HEK293 (cell line): ENCODE results near the gene NECAB3.

Experiments used
- CTCF ChIA-PET: fragments of 350-600 bp; formaldehyde crosslinking; extraction: SDS; loops from one replicate; lab custom pipeline; 2021; ENCODE audit warnings: antibody characterized with exemption; lab: Yijun Ruan, JAX
- POLR2A ChIA-PET: fragments of 300-600 bp; formaldehyde crosslinking; extraction: SDS; loops from one replicate; lab custom pipeline; 2020; ENCODE audit warnings: antibody characterized with exemption, inconsistent platforms; lab: Yijun Ruan, JAX
- H3K27ac ChIP-seq: fragments of 200-500 bp; sonication (Bioruptor generic); 2 replicates; pipeline ENCODE4 v1.5.1; 2014; ENCODE audit warnings: low read depth, low read length, control low read depth, inconsistent platforms; ENCODE audit errors: extremely low read depth
- H3K36me3 ChIP-seq, 2 experiments: fragments of 200-500 bp in 1 of 2; sonication (Bioruptor generic) in 1 of 2; 1 replicate in 1 of 2; 2 replicates in 1 of 2; pipeline ENCODE4 v1.5.1; 2014 to 2017; ENCODE audit warnings: inconsistent platforms in 2 of 2, low read length in 2 of 2; ENCODE audit not compliant: control insufficient read depth in 2 of 2, insufficient read depth in 1 of 2
- H3K4me1 ChIP-seq: fragments of 200-500 bp; sonication (Bioruptor generic); 2 replicates; pipeline ENCODE4 v1.5.1; 2014; ENCODE audit warnings: mild to moderate bottlenecking, low read length, inconsistent platforms; ENCODE audit not compliant: control insufficient read depth, insufficient read depth
- H3K4me3 ChIP-seq: 2 replicates; pipeline ENCODE4 v1.5.1; 2011; ENCODE audit warnings: low read depth, mild to moderate bottlenecking, control low read depth, low read length, moderate library complexity
- H3K9me3 ChIP-seq: fragments of 200-500 bp; sonication (Bioruptor generic); 2 replicates; pipeline ENCODE4 v1.5.1; 2014; ENCODE audit warnings: low read depth, low read length, inconsistent platforms; ENCODE audit not compliant: control insufficient read depth, insufficient read depth
- BCL11B ChIP-seq: fragments of 450-650 bp; formaldehyde crosslinking; IDR thresholded peaks from 2 replicates; pipeline ENCODE4 v1.5.1; 2016; ENCODE audit warnings: low read depth, missing biosample characterization, missing genetic modification characterization
- GLIS1 ChIP-seq: fragments of 450-650 bp; formaldehyde crosslinking; IDR thresholded peaks from 2 replicates; pipeline ENCODE4 v1.5.1; 2016; ENCODE audit warnings: missing biosample characterization, missing genetic modification characterization
- GLIS2 ChIP-seq: fragments of 450-650 bp; formaldehyde crosslinking; IDR thresholded peaks from 2 replicates; pipeline ENCODE4 v1.5.1; 2016; ENCODE audit warnings: missing biosample characterization, missing genetic modification characterization
- WT1 ChIP-seq: fragments of 450-650 bp; formaldehyde crosslinking; IDR thresholded peaks from 2 replicates; pipeline ENCODE4 v1.5.1; 2016; ENCODE audit warnings: missing biosample characterization, missing genetic modification characterization
- ZBTB21 ChIP-seq: fragments of 450-650 bp; formaldehyde crosslinking; IDR thresholded peaks from 2 replicates; pipeline ENCODE4 v1.5.1; 2017; ENCODE audit warnings: missing biosample characterization, missing genetic modification characterization
- ZBTB8A ChIP-seq: fragments of 450-650 bp; formaldehyde crosslinking; IDR thresholded peaks from 2 replicates; pipeline ENCODE4 v1.5.1; 2016; ENCODE audit warnings: missing biosample characterization, missing genetic modification characterization
- ZIC2 ChIP-seq: fragments of 450-650 bp; formaldehyde crosslinking; IDR thresholded peaks from 2 replicates; pipeline ENCODE4 v1.5.1; 2016; ENCODE audit warnings: missing biosample characterization, missing genetic modification characterization
- ZNF211 ChIP-seq: fragments of 450-650 bp; formaldehyde crosslinking; IDR thresholded peaks from 2 replicates; pipeline ENCODE4 v1.5.1; 2016; ENCODE audit warnings: low read depth, missing biosample characterization, missing genetic modification characterization
- ZNF341 ChIP-seq: fragments of 450-650 bp; formaldehyde crosslinking; IDR thresholded peaks from 2 replicates; pipeline ENCODE4; 2016; ENCODE audit warnings: low read depth, missing biosample characterization, missing genetic modification characterization
- ZNF37A ChIP-seq: fragments of 450-650 bp; IDR thresholded peaks from 2 replicates; pipeline ENCODE4 v1.5.1; 2018; ENCODE audit warnings: missing biosample characterization, missing genetic modification characterization
- ZNF571 ChIP-seq: fragments of 450-650 bp; formaldehyde crosslinking; IDR thresholded peaks from 2 replicates; pipeline ENCODE4 v1.5.0; 2017; ENCODE audit warnings: missing biosample characterization, missing genetic modification characterization
- ZNF610 ChIP-seq: fragments of 450-650 bp; formaldehyde crosslinking; IDR thresholded peaks from 2 replicates; pipeline ENCODE4 v1.5.1; 2016; ENCODE audit warnings: missing biosample characterization, missing genetic modification characterization, borderline replicate concordance
- ZNF654 ChIP-seq: fragments of 450-650 bp; formaldehyde crosslinking; IDR thresholded peaks from 2 replicates; pipeline ENCODE4 v1.5.1; 2016; ENCODE audit warnings: low read depth, missing biosample characterization, missing genetic modification characterization
- ZNF660 ChIP-seq: fragments of 450-650 bp; IDR thresholded peaks from 2 replicates; pipeline ENCODE4 v1.5.1; 2018; ENCODE audit warnings: missing biosample characterization, mild to moderate bottlenecking, missing genetic modification characterization
- TF ChIP-seq, protein P1 (sequence below): fragments of 450-650 bp; formaldehyde crosslinking; conservative IDR thresholded peaks from 2 replicates; pipeline ENCODE4 v1.5.1; 2016; ENCODE audit warnings: low read depth, missing biosample characterization, missing genetic modification characterization
- TF ChIP-seq, protein P2 (sequence below): fragments of 450-650 bp; formaldehyde crosslinking; IDR thresholded peaks from 2 replicates; pipeline ENCODE4 v1.5.1; 2016; ENCODE audit warnings: missing biosample characterization, missing genetic modification characterization
- TF ChIP-seq, protein P3 (sequence below): fragments of 450-650 bp; formaldehyde crosslinking; conservative IDR thresholded peaks from 2 replicates; pipeline ENCODE4 v1.5.1; 2016; ENCODE audit warnings: low read depth, missing biosample characterization, missing genetic modification characterization
- TF ChIP-seq, protein P4 (sequence below): fragments of 450-650 bp; formaldehyde crosslinking; IDR thresholded peaks from 2 replicates; pipeline ENCODE4 v1.5.1; 2017; ENCODE audit warnings: missing biosample characterization, missing genetic modification characterization
- TF ChIP-seq, protein P5 (sequence below): fragments of 450-650 bp; formaldehyde crosslinking; IDR thresholded peaks from 2 replicates; pipeline ENCODE4 v1.5.1; 2016; ENCODE audit warnings: missing biosample characterization, missing genetic modification characterization
- TF ChIP-seq, protein P6 (sequence below): fragments of 450-650 bp; formaldehyde crosslinking; IDR thresholded peaks from 2 replicates; pipeline ENCODE4 v1.5.1; 2017; ENCODE audit warnings: missing biosample characterization, missing genetic modification characterization

Gene NECAB3

DNA sequence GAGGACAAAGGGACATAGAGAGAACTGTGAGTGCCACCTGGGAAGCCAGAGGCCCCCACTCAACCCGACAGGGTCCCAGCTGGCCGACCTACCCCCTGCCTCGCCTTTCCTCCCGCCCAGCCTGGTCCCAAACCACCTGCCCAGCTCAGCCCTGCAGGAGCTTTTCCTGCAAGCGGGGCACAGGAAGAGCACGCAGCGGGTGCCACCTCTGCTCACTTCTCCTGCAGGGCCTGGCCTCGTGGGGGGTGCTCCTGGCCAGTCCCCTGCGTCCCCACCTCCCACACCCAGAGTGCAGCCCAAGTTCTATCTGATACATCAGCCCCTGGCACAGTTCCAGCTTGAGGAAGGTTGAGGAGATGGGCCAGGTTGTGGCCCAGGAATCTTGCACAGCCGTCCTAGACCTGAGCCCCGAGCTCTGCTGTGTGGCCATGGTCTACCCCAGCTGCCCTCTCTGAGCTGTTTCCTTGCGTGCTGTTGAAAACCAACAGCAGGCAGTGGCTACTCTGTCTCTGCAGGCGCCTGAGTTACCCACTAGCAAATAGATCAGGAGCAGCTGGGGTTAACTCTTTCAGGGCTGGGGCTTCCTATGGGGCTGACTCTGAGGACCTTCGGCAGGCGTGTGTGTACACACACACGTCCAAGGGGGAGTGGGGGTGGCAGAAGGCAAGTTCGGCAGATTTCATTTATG is 1.7 kb downstream of the NECAB3 start:
- H3K9me3 ChIP-seq: no peaks in the 10 kb centered on the region
- CTCF ChIA-PET: no interaction called here
- no peaks in the 10 kb centered on the region; the same call in 1 of the 2 replicates for H3K4me1 ChIP-seq
- H3K4me3 ChIP-seq: peak overlapping the region; percentile 61; the same call in 1 of the 2 replicates
- no peak overlapping the region for H3K27ac ChIP-seq
- POLR2A ChIA-PET: interaction anchor here (1.0 to 1.9 kb wide), 2 partner anchors 9 to 13 kb away, joined by 3 to 8 read pairs; no protein-coding TSS in a partner anchor
- peaks cover 1 to 67% of the 10 kb centered on the region in 2 experiments; a peak in 2 of 3 replicates for H3K36me3 ChIP-seq
- TF ChIP-seq BCL11B (tag by site-specific recombination) (no peak), ZNF211 (tag by site-specific recombination) (no peak), ZIC2 (peak; percentile 100), ZNF341 (peak; percentile 27; the same call in 1 of the 2 replicates), ZNF571 (tag by site-specific recombination) (no peak), ZNF37A (no peak), ZBTB21 (tag by site-specific recombination) (no peak), ZNF610 (no peak), GLIS1 (tag by site-specific recombination) (peak; percentile 89), WT1 (tag by site-specific recombination) (no peak), ZBTB8A (no peak), ZNF660 (tag by site-specific recombination) (no peak), ZNF654 (tag by site-specific recombination) (no peak), GLIS2 (tag by site-specific recombination) (peak; percentile 87)
- TF ChIP-seq, protein P1, sequence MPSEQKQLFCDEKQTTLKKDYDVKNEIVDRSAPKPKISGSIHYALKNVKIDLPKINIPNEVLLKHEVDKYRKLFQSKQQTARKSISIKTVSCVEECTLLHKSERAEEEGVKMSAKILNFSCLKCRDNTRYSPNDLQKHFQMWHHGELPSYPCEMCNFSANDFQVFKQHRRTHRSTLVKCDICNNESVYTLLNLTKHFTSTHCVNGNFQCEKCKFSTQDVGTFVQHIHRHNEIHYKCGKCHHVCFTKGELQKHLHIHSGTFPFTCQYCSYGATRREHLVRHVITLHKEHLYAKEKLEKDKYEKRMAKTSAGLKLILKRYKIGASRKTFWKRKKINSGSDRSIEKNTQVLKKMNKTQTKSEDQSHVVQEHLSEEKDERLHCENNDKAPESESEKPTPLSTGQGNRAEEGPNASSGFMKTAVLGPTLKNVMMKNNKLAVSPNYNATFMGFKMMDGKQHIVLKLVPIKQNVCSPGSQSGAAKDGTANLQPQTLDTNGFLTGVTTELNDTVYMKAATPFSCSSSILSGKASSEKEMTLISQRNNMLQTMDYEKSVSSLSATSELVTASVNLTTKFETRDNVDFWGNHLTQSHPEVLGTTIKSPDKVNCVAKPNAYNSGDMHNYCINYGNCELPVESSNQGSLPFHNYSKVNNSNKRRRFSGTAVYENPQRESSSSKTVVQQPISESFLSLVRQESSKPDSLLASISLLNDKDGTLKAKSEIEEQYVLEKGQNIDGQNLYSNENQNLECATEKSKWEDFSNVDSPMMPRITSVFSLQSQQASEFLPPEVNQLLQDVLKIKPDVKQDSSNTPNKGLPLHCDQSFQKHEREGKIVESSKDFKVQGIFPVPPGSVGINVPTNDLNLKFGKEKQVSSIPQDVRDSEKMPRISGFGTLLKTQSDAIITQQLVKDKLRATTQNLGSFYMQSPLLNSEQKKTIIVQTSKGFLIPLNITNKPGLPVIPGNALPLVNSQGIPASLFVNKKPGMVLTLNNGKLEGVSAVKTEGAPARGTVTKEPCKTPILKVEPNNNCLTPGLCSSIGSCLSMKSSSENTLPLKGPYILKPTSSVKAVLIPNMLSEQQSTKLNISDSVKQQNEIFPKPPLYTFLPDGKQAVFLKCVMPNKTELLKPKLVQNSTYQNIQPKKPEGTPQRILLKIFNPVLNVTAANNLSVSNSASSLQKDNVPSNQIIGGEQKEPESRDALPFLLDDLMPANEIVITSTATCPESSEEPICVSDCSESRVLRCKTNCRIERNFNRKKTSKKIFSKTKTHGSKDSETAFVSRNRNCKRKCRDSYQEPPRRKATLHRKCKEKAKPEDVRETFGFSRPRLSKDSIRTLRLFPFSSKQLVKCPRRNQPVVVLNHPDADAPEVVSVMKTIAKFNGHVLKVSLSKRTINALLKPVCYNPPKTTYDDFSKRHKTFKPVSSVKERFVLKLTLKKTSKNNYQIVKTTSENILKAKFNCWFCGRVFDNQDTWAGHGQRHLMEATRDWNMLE (tag by site-specific recombination): no peak
- TF ChIP-seq, protein P2, sequence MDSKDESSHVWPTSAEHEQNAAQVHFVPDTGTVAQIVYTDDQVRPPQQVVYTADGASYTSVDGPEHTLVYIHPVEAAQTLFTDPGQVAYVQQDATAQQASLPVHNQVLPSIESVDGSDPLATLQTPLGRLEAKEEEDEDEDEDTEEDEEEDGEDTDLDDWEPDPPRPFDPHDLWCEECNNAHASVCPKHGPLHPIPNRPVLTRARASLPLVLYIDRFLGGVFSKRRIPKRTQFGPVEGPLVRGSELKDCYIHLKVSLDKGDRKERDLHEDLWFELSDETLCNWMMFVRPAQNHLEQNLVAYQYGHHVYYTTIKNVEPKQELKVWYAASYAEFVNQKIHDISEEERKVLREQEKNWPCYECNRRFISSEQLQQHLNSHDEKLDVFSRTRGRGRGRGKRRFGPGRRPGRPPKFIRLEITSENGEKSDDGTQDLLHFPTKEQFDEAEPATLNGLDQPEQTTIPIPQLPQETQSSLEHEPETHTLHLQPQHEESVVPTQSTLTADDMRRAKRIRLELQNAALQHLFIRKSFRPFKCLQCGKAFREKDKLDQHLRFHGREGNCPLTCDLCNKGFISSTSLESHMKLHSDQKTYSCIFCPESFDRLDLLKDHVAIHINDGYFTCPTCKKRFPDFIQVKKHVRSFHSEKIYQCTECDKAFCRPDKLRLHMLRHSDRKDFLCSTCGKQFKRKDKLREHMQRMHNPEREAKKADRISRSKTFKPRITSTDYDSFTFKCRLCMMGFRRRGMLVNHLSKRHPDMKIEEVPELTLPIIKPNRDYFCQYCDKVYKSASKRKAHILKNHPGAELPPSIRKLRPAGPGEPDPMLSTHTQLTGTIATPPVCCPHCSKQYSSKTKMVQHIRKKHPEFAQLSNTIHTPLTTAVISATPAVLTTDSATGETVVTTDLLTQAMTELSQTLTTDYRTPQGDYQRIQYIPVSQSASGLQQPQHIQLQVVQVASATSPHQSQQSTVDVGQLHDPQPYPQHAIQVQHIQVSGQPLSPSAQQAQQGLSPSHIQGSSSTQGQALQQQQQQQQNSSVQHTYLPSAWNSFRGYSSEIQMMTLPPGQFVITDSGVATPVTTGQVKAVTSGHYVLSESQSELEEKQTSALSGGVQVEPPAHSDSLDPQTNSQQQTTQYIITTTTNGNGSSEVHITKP: no peak
- TF ChIP-seq, protein P3, sequence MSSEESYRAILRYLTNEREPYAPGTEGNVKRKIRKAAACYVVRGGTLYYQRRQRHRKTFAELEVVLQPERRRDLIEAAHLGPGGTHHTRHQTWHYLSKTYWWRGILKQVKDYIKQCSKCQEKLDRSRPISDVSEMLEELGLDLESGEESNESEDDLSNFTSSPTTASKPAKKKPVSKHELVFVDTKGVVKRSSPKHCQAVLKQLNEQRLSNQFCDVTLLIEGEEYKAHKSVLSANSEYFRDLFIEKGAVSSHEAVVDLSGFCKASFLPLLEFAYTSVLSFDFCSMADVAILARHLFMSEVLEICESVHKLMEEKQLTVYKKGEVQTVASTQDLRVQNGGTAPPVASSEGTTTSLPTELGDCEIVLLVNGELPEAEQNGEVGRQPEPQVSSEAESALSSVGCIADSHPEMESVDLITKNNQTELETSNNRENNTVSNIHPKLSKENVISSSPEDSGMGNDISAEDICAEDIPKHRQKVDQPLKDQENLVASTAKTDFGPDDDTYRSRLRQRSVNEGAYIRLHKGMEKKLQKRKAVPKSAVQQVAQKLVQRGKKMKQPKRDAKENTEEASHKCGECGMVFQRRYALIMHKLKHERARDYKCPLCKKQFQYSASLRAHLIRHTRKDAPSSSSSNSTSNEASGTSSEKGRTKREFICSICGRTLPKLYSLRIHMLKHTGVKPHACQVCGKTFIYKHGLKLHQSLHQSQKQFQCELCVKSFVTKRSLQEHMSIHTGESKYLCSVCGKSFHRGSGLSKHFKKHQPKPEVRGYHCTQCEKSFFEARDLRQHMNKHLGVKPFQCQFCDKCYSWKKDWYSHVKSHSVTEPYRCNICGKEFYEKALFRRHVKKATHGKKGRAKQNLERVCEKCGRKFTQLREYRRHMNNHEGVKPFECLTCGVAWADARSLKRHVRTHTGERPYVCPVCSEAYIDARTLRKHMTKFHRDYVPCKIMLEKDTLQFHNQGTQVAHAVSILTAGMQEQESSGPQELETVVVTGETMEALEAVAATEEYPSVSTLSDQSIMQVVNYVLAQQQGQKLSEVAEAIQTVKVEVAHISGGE: no peak
- TF ChIP-seq, protein P4, sequence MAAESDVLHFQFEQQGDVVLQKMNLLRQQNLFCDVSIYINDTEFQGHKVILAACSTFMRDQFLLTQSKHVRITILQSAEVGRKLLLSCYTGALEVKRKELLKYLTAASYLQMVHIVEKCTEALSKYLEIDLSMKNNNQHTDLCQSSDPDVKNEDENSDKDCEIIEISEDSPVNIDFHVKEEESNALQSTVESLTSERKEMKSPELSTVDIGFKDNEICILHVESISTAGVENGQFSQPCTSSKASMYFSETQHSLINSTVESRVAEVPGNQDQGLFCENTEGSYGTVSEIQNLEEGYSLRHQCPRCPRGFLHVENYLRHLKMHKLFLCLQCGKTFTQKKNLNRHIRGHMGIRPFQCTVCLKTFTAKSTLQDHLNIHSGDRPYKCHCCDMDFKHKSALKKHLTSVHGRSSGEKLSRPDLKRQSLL (tag by site-specific recombination): no peak
- TF ChIP-seq, protein P5, sequence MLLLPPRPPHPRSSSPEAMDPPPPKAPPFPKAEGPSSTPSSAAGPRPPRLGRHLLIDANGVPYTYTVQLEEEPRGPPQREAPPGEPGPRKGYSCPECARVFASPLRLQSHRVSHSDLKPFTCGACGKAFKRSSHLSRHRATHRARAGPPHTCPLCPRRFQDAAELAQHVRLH (tag by site-specific recombination): no peak
- TF ChIP-seq, protein P6, sequence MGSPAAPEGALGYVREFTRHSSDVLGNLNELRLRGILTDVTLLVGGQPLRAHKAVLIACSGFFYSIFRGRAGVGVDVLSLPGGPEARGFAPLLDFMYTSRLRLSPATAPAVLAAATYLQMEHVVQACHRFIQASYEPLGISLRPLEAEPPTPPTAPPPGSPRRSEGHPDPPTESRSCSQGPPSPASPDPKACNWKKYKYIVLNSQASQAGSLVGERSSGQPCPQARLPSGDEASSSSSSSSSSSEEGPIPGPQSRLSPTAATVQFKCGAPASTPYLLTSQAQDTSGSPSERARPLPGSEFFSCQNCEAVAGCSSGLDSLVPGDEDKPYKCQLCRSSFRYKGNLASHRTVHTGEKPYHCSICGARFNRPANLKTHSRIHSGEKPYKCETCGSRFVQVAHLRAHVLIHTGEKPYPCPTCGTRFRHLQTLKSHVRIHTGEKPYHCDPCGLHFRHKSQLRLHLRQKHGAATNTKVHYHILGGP (tag by site-specific recombination): no peak
